GM18909 (cell line): ENCODE measurements around the gene PRKAG1.

Source experiments
- ATAC-seq: cut with Tn5 transposase; IDR thresholded peaks from one replicate; pipeline ENCODE4 v1.9.1; 2021; ENCODE audit warnings: mild to moderate bottlenecking; ENCODE audit not compliant: unreplicated experiment, poor library complexity

PRKAG1 gene

DNA sequence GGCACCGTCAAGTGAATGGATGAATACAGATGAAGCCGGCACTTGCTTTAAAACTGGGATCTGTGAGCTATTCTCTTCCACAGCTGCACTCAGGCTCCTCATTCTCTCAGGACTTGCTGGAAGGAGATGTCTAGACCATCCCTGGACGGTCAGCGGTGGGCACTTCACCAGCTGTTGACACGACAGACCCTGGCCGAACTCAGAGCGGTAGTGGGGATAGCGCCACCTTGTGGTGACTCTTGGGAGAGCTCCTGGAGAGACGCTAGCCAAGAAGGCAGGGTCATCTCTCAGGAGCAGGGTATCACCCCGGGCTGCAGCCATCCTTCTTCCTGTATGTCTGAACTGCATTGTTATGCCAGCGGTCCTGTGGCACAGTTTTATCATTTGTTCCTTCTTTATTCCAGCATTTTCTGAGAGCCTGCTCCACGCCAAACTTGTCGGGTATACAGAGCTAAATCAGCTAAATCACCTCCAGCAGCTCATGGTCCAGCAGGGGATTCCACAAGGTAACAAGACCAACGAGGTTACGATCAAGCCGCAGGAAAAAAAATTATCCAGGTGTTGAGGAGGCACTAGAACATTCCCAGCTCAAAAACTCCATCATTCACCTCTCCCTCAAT lies 30.4 kb downstream of the PRKAG1 start:
- ATAC-seq = no peak

DNA sequence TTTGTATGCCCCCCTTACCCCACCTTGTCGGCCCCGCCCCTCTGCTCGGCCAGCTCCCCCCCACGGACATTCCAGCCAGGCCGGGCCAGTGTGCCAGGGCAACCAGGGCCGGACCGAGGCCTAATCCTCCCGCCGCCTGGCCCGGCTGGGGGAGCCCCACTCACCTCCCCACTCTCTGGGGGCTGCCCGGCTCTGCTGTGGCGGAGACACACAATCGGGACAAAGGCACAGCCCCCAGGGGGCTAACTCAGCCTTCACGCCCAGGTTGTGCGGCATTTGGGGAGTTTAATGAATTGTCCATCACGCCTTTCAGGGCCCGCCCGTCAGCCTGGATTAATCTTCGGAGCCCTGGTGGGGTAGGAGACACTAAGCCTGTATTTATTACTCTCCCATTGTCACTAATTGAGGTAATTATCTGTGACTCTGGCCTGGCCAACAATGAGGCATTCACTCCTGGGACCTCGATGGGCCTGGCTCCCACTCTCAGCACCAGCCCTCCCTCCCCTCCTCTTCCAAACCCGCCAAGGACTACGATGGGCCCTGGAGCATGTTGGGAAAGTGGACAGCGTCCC lies 31.8 kb downstream of the PRKAG1 start:
- no peak for ATAC-seq

DNA sequence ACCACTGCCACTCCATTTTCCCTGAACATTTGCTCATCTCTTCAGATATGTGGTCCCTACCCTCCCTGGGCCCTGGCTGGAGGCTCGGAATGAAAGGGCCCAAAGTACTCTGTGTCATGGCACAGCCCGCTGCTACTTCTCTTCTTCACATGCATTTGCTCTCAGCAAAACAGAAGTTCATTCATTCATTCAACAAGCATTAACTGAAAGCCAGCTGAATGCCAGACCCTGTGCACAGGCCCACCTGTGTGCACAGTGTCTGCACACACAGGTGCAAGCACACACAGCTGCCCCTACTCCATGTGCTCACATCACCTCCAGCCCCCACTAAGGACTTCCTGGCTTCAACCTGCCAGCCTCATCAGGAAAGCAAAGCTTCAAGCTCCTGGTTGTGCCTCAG lies 32.7 kb downstream of the PRKAG1 start:
- ATAC-seq = no peak

DNA sequence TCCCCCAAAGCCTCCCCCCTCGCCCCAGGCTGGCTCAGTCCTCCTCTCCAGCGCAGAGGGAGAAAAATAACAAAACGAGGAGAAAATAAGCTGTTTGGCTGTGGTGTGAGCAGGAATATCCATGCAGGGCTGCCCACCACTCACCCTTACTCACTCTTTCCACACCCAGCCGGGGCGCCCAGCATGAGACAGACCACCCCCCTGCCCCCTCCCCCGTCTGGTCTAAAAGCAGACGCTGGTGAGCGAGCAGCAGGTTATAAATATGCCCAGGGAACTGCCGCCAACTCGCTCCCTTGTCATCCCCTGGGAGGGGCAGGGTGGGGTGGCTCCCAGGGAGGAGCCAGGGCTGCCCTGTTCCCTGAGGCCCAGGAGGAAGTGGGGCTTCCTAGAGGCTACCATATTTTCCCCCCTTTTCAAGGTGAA lies 33.1 kb downstream of the PRKAG1 start:
- no peak for ATAC-seq

DNA sequence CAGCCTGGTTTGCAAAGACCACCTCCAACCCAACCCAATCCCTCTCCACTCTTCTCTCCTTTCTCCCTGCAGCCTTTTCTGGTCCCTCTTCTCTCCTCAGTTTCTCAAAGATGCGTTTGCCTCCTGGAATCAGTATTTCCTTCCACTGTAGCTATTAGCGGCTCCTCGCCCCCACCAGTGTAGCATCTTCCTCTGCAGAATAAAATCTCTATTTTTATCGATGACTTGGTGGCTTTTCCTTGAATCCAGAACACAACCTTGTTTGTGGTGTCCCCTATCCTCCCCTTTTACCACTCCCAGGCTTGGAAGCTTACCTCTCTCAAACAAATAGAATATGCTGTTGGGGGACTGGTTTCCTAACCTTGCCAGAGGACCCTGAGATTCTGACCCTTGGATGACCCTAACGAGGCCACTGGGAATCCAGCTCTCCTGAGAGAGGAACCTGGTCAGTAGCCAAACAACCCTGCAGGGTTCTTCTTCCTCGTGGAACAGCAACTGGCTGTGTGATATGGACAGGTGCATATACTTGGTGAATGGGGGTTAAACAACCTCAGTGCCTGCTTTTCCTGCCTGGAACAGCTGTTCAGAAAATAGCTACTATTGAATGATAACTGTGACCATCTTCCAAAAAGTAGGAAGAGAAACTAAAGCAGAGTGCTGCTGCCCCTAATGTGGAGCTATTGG lies 36.0 kb downstream of the PRKAG1 start:
- ATAC-seq = no peak

DNA sequence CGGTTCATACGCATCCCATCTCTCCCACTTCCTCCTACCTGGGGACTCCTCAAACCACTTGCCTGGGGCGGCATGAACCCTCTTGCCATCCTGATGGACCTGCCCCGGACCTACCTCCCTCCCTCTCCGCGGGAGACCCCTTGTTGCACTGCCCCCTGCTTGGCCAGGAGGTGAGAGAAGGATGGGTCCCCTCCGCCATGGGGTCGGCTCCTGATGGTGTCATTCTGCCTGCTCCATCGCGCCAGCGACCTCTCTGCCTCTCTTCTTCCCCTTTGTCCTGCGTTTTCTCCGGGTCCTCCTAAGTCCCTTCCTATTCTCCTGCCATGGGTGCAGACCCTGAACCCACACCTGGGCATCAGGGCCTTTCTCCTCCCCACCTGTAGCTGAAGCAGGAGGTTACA lies 36.8 kb downstream of the PRKAG1 start:
- no peak for ATAC-seq

DNA sequence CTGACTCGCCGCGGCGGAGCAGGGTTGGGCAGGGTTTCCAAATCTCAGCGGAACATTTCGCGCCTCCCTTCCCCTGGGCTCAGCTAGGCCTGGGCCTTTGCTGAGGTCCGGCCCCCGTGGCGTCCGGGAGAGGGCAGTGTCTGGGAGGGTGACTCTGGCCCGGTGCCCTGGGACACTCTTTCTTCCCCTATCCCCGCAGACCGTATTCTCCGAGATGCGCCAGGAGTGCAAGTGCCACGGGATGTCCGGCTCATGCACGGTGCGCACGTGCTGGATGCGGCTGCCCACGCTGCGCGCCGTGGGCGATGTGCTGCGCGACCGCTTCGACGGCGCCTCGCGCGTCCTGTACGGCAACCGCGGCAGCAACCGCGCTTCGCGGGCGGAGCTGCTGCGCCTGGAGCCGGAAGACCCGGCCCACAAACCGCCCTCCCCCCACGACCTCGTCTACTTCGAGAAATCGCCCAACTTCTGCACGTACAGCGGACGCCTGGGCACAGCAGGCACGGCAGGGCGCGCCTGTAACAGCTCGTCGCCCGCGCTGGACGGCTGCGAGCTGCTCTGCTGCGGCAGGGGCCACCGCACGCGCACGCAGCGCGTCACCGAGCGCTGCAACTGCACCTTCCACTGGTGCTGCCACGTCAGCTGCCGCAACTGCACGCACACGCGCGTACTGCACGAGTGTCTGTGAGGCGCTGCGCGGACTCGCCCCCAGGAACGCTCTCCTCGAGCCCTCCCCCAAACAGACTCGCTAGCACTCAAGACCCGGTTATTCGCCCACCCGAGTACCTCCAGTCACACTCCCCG lies 37.4 kb downstream of the PRKAG1 start:
- no peak for ATAC-seq

DNA sequence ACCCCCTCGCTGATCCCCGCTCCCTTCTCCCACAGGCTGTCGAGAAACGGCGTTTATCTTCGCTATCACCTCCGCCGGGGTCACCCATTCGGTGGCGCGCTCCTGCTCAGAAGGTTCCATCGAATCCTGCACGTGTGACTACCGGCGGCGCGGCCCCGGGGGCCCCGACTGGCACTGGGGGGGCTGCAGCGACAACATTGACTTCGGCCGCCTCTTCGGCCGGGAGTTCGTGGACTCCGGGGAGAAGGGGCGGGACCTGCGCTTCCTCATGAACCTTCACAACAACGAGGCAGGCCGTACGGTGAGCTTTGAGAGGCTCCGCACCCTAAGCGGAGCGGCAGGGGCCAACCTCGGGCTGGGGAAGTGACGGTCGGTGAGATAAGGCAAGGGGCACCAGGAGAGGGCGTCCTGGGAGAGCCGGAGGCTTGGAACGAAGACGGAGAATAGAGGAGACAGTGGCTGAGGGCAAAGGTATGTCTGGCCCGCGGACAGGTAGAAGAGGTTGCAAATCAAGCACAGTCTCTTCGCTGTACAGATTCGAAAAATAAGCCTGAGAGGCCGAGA lies 38.1 kb downstream of the PRKAG1 start:
- no peak for ATAC-seq

DNA sequence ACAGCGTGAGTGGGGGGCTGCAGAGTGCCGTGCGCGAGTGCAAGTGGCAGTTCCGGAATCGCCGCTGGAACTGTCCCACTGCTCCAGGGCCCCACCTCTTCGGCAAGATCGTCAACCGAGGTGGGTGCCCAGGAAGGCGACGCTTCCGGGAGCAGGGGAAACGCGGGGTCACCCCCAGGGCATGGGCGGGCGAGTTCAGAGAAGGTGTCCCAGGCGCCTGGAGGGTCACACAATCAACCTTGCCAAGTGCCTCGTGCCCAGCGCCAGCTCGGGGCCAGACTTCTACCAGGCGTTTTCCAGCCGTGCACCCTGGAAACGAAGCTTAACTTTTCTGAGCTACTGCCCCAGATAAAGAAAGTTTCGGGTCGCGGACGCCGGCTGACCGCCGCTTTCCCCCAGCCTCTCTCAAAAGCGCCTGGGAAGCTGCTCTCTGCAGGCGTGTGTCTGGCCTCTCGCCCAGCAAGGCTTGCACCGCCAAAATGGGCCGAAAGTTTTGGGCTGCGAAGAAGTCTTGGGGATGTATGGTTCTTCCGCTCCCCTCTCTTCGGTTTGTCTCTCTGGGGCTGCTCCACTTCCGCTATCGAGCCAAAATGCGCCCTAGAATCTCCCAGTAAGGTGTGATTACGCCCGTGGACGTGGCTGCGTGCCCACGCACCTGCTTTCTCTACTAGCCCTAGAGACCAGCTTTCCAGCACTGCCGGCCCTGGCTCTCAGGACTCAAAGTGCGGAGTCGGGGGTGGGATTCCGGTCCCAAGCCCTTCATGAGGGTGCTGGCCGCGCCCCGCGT lies 38.8 kb downstream of the PRKAG1 start:
- ATAC-seq = no peak

DNA sequence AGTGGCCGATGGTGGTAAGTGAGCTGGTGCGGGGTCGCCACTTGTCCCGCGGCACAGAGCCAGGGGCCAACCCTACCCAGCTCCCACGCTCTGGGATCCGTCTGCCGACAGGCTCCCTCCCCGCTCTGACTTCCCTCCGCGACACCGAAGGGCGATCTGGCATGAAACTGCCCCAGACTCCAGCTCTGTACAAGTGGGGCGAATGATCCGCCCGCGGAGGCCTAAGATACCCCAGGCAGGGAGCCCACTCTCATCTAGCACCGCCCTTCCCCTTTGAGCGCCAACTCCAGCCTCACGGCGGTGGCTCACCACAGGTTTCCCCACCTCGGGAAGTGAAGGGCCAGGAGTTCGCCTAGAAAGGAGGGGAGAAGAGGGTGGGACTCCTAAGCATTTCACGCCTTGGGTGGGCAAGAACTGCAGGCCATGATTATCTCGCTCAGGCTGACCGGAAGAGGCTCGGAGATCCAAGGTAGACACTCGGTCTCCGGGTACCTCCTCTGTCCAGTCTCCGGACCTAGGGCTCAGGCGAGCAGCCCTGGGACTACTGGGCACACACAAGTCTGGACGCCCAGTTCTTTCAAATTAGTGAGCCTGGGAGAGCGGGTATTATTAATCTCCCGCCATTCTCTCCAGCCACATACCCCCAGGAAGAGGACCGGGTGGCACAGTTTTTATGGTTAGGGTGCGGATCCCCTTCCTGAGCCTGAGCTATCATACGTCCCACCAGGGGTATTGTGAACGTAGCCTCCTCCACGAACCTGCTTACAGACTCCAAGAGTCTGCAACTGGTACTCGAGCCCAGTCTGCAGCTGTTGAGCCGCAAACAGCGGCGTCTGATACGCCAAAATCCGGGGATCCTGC lies 39.6 kb downstream of the PRKAG1 start:
- no peak for ATAC-seq

DNA sequence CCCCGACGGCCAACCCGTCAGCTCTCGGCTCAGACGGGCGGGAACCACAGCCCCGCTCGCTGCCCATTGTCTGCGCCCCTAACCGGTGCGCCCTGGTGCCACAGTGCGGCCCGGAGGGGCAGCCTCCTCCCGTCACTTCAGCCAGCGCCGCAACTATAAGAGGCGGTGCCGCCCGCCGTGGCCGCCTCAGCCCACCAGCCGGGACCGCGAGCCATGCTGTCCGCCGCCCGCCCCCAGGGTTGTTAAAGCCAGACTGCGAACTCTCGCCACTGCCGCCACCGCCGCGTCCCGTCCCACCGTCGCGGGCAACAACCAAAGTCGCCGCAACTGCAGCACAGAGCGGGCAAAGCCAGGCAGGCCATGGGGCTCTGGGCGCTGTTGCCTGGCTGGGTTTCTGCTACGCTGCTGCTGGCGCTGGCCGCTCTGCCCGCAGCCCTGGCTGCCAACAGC lies 40.3 kb downstream of the PRKAG1 start, which contains the start of gene WNT1:
TSS of gene WNT1 (plus strand) at position 32 of the 450 bp plus-strand sequence. CDS start at position 361, 329 bp downstream.
- no peak for ATAC-seq

DNA sequence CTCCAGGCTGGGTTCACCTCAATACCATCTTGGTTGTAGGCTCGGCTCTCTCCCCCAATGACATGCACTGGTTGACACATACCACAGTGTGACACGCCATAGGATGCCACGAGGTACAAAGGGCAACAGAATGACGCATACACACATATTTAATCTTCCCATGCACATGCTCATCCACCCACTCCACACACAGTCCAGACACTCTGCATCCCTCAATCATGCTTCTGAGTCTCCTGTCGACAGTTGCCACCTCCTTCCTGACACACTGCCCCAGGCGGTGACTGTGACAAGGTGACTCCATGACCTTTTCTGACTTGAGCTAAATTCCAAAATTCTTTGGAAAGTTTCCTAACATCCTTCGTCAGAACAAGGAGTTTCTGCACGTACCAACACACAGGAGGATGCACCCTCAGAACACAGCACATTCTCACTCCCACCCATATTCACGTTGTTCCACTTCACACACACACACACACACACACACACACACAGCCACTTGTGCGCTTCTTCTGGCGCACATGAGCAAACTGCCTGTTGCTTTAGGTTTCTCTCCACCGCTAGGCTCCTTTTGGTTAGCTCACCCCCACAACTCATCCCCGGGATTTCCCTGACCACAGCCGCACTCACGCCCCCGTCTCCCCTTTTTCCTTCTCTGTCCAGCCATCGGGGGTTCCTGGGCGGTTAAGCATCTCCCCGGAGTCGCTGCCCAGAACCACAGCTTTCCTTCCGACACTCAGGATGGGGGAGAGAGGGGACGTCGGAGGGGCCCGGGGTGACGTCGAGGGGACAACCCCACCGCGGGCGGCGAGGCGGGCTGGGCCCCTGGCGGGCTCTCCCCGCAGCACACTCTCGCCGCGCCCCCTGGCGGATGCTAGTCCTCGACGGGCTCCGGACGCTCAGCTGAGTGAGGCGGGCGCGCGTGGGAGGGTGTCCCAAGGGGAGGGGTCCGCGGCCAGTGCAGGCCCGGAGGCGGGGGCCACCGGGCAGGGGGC lies 41.0 kb downstream of the PRKAG1 start:
- peak; percentile 56 for ATAC-seq

DNA sequence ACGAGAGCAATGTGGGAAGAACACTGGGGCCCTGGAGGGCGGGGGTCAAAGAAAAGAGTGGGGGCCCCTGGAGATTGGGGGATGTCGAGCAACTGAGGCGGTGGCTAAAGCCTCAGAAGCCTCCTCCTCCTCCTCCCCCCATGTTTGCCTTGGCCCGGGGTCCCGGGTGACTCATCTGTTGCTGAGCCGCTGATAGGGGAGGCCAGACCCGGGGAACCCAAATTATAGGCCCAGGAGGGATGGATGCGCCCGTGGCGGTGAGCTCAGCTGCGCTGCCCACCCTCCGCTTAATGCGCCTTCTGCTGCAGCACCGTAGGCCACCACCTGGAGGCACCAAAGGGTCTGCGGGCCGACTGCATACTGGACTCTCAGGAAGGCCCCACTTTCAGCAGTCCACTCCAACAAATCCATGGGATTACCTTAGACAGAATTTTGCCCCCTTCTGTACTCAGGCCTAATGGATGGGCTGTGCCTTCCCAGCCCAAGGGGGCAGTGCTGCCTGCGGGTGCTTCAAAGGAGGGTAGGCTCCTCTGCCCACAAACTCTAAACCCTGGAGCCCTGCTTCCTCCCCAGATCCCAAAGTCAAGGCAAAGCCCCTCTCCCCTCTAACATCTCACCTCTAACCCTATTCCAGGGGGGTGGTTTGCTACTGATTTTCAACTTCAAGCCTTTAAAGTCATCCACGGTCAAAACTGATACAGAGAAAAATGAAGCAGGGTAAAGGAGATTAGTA lies 44.5 kb downstream of the PRKAG1 start:
- no peak for ATAC-seq

DNA sequence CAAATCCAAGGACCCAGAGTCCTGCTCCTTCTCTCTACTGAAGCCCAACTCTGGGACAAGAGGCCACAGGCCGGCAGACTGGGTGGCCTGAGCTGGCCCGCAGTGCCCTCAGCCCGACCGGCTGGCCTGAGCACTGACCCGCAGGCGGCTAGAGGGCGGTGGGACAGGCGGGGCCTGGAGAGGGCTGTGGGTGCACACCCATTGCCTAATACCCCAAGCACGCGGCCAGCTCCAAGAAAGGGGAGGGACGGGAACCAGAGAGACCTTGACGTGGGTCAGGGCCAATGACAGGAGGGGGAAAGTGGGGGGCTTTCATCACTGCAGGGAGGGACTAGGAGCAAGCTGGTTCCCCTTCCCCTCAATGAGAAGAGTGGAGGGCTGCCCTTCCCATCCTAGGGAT lies 45.0 kb downstream of the PRKAG1 start:
- no peak for ATAC-seq

DNA sequence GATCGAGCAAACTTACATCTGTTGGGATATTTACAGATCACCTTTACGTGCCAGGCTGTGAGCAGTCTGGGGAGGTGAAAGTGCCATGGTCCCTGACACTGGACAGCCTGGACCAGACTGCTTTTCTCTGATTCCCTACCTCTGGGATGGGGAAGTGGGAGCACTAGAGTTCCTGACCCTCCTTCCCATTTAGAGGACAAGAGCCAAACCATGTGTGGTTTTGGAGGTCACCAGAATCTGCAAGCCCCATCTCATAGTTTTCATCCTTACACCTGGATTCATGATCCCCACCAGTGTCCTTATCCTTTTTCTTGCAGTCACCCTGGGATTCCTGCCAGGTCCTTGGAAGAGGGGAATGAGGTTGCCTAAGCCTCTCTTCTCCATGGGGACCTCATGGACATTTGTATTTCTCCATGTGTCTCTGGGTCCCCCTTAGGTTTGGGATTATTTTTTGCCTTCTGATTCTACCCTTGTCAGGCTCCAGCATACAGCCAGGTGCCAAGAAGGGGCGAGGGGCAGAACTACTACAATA lies 45.6 kb downstream of the PRKAG1 start:
- ATAC-seq = no peak

DNA sequence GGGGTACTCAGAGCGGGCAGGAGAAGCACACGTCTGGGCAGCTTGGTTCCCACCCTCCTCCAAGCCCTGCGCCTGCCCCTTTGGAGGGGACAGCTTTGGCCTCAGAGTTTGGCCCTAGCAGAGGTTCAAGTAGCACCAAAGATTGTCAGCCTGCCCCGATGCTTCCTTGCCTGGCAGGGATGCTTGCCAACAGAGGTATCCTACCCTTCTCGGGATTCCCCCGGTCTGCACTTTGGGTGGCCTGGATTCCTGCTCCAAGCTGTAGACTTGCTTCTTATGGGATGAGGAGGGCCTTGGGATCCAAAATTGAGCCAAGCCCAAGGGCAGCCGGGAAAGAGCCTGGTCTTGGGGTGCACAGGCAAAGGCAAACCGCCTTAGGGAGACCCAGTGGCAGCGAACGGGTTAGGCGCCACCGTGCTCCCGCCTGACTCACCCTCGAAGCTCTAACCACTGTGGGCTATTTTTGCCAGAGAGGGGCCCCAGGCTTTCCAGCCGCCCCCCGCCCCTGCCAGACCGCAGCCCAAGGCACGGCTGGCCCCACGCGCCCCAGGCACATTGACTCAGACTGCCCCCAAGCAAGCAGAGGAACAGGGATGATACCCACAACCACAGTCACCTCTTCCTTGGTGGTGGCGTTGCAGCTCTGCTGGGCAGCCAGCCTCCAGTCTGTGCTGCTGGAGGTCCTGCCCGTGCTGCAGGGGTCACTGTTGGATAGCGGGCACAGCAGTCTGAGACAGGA lies 46.2 kb downstream of the PRKAG1 start:
- no peak for ATAC-seq
